Activated CD8-positive, alpha-beta memory T cell treated with anti-CD3 and anti-CD28 coated beads, Interleukin-2, amount 50 U/mL, for 48 hours (primary cell): Measurements from ENCODE around the gene PCBP1.
"Not testable (repeated sequence)": the region's sequence is repeated elsewhere in the genome, so short reads cannot be mapped to it uniquely, and the experiment has no call there.

Experiments
- DNase-seq: peaks from one replicate; pipeline ENCODE4 v3.0.0-alpha.2; 2020

Gene PCBP1

DNA sequence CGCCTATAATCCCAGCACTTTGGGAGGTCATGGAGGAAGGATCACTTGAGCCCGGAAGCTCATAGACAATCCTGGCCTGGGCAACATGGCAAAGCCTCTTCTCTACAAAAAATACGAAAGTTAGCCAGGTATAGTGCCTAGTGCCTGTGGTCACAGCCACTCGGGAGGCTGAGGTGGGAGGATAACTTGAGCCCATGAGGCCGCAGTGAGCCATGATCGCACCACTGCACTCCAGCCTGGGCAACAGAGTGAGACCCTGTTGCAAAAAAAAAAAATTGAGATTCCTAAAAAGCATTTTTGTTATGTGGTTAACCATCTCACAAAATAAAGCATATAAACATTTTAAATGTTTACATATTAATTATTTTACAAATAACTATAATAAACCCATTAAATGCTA, 13.9 kb downstream of the PCBP1 start:
- DNase-seq = no peak

GRCh38 chr2:70101686-70102085, 14.4 kb downstream of the PCBP1 start:
- DNase-seq = not testable (repeated sequence)

- DNase-seq = not testable (repeated sequence)
These were observed 15.1 kb downstream of the PCBP1 start for GRCh38 chr2:70102323-70102905.

DNA sequence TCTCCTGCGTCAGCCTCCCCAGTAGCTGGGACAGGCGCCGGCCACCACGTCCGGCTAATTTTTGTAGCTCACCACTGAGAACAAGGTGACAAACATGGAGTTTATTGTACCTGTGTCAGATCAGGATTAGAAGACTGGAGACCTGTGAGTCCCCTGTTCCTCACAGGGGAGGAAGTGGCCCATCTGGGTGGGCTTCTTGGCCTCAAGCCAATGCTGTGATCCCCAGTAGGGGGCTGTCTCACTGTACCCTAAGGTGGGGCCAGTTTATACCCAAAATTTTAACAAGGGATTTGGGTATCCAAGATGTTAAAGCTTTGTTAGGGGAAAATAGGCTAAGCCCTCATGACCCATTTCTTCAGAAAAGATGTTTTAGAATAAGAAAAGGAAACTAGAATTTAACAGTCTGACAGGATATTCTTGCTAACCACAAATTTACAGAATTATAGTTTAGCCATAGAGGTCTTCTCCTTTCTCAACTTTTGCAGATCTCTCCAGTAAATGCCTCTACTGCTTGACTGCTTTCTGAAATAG, 16.3 kb downstream of the PCBP1 start:
- no peak for DNase-seq

- no peak for DNase-seq
These were observed 17.2 kb downstream of the PCBP1 start for GRCh38 chr2:70104231-70105111.

- DNase-seq = not testable (repeated sequence)
These were observed 18.9 kb downstream of the PCBP1 start for GRCh38 chr2:70106138-70106537.

DNA sequence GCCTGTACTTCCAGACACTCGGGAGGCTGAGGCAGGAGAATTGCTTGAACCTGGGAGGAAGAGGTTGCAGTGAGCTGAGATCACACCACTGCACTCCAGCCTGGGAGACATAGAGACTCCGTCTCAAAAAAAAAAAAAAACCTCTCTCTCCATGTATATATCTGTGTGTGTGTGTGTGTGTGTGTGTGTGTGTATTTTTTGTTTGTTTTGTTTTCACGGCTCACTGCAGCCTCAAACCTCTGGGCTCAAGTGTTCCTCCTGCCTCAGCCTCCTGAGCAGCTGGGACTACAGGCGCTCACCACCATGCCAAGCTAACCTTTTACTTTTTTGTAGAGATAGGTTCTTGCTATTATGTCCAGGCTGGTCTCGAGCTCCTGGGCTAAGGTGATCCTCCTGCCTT, 23.1 kb downstream of the PCBP1 start:
- DNase-seq = not testable (repeated sequence)

DNA sequence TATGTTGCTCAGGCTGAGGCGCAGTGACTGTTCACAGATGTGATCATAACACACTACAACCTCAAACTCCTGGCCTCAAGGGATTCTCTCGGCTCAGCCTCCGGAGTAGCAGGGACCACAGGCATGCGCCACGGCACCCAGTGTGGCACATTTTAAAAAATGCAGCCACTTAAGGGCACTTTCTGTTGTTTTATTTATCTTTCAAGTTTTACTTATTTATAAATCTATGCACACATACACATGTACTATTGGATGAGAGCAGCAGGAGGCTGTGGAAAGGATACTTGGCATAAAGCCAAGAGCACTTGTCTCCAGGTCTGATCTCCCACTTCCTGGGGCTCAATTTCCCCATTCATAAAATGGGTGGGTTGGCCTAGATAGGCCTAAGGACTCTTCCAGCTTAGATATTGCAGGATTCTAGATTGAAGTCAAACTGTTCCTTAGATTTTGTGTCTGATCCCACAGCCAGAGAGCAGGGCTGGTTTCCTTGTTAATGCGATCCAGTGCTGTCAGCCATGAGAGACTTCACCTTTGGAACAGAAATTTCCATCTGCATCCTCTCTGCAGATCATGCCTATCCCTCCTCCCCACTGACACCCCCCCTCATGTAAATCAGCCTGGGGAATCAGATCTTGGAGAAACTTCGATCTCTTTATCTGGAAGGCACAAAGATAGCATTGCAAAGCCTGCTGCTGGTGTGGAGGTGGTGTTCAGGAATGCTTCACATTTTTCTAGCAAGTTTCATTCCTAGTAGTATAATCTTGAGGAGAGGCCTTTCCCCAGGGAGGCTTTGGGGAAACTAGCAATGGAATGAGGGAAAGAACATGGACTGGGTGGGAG, 24.7 kb downstream of the PCBP1 start:
- DNase-seq = no peak

DNA sequence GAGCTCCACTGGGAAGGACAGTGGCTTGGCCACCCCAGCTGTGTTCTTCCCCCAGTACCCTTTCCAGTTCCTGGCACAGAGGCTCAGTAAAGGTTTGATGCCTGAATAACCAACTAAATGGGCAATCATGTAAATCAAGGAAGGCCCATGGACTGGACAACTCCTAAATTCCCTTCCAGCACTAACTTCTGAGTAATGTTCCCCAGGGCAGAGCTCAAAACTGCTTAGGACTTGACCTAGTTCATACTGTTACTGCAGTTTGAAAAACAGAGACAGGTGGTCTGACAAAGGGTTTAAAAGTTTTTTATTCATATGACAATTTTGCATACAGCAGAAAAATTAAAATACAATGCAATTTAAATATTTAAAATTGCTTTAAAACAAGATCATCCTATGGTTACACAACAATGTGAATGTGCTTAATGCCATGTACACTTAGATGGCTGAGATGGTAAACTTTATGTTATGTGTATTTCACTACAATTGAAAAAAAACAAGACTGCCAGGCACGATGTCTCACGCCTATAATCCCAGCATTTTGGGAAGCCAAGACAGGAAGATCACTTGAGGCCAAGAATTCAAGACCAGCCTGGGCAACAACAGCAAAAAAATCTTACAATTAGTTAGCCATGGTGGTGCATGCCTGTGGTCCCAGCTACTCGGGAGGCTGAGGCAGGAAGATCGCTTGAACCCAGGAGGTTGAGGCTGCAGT, 26.2 kb downstream of the PCBP1 start:
- DNase-seq = no peak

DNA sequence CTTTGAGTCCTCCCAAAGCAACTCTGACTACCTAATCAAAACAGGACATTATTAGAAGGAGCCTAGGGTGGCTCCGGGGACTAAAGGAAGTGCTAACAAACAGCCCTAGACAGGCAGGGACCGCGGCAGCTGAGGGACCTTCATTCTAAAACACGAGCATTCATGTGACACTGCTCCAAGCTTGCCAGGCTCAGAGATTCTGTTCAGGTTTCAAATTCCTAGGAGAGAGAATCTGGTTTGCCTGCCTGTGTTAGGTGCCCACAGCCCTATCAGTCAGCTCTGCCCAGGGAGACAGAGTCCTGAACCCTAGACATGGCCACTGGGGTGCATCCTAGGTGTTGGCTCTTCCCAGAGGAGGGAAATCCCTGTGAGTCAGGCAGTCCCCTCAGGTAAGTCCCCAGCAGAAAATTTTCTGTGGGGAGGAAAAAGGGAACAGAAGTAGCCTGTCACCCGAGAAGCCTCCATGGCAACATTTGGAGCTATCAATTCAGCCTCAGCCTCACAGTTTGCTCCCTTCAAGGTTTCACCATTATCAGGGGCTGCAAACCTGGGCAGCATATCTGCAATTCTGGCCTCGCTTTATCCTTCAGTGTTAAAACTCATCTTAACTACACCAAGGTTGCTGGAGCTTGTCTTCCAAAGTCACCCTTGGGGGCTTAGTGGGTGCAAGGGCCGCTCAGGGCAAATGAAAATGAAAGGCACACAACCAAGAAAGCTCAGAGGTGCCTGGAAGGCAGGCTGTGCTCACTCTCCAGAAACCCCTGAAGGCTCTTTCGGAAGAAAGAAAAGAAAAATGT, 28.6 kb downstream of the PCBP1 start:
- no peak for DNase-seq

DNA sequence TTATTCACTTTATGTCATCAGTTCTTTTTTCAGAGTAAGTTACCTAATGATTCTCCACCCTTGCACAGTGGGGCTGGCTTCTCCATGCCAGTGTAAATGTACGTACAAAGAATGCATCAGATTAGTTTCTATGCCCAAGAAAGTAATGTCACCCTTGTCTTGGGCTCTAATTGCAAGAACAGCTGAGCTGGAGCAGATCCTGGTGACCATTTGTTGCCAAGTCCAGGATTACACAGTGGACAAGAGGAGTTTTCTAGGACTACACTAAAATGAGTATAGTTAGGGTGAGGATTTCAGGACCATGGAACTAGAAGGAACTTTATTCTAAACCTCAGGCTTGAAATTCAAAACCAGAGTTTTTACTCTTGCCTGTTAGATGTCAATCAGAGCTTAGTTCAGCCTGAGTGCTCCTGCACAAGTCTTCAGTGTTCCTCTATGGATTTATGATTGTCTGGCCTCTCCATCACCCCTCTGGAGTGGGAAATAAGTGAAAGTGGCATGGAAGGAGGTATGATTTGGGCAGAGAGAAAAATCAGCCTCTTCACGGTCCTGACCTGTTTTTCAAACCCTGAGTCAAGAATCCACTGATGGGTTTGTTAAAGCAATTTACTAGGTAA, 29.8 kb downstream of the PCBP1 start:
- DNase-seq = no peak

- DNase-seq = no peak
These were observed 31.6 kb downstream of the PCBP1 start for GRCh38 chr2:70118798-70119454.

DNA sequence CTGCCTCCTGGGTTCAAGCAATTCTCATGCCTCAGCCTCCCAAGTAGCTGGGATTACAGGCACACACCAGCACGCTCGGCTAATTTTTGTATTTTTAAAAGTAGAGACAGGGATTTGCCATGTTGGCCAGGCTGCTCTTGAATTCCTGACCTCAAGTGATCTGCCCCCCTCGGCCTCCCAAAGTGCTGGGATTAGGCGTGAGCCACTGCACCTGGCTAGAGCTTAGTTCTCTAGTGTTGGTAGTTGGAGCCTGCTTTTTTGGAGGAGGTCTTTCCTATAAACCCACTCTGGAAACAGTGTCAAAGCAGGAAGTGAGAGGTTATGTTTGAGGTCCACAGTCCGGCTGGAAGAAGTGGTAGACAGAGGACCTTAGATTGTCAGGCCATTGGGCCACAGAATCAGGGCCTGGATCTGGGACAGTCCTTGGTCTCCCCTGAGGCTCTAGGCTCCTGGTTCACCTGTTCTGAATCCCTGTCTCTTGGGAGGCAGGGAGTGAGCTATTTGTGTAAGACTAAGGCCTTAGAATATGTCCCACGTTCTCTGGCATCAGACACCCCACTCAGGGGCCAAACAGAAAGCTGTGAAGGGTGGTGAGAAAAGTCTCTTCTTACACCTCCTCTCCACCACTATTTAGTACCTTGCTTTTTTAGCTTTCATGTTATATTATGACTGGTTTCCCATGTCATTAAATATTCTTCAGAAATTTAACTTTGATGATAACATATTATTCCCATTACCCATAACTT, 34.5 kb downstream of the PCBP1 start:
- DNase-seq = no peak

DNA sequence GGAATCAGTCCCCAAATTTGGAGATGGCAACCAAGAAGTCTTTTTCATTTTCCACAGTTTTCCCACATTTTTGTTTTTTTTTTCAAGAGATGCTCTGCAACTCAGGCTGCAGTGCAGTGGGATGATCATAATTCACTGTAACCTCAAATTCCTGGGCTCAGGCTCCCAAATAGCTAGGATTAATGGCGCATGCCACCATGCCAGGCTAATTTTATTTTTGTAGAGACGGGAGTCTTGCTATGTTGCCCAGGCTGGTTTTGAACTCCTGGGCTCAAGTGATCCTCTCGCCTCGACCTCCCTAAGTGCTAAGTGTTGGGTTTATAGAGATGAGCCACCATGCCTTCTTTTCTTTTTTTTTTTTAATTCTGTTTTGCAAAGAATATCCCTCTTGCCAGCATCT, 35.2 kb downstream of the PCBP1 start:
- no peak for DNase-seq

GRCh38 chr2:70123051-70123828, 36.0 kb downstream of the PCBP1 start:
- no peak for DNase-seq

GRCh38 chr2:70123829-70124116, 36.5 kb downstream of the PCBP1 start:
- no peak for DNase-seq

- DNase-seq = peak; percentile 83
These were observed 37.8 kb downstream of the PCBP1 start for GRCh38 chr2:70124983-70125480.

GRCh38 chr2:70125498-70125898, 38.2 kb downstream of the PCBP1 start:
- DNase-seq = peak; percentile 57

DNA sequence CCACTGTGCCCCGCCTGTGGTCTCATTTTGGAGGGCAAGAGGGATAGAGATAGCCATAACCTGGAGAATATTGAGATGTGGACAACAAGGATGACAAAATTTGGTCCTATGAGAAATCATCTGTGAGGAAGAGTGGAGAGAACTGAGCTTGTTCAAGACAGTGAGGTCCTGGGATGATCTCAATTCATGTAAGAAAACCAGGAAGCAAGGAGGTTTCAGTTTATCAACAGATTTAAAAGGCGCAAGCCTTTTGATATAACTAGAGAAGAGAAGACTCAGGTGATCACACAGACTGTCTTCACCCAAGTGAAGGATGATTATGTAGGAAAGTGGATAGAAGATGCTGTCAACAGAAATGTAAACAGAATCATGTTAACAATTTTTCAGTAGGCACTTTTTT, 39.1 kb downstream of the PCBP1 start:
- DNase-seq = no peak
